Muscle of leg (tissue), 11 donors: ENCODE results near the gene MRTFA. TPM values are rescaled to one million over a fixed set of nuclear protein-coding genes. Genes with fewer than 3 reads are reported as not detected.
"Not testable (repeated sequence)": the region's sequence is repeated elsewhere in the genome, so short reads cannot be mapped to it uniquely, and the experiment has no call there.

Source experiments
- DNase-seq: peaks from one replicate; pipeline ENCODE4 v3.0.0; 2013
- H3K27ac ChIP-seq: one replicate; pipeline ENCODE4 v1.5.1; 2013; ENCODE audit warnings: mild to moderate bottlenecking, low read length, control low read depth
- H3K27me3 ChIP-seq: one replicate; pipeline ENCODE4 v1.6.1; 2013; ENCODE audit warnings: low read length; ENCODE audit not compliant: control insufficient read depth, insufficient read depth
- H3K36me3 ChIP-seq: one replicate; pipeline ENCODE4 v1.6.1; 2013; ENCODE audit warnings: low read length; ENCODE audit not compliant: control insufficient read depth, insufficient read depth
- H3K4me1 ChIP-seq: one replicate; pipeline ENCODE4 v1.6.1; 2013; ENCODE audit warnings: low read length; ENCODE audit not compliant: control insufficient read depth, insufficient read depth
- H3K4me3 ChIP-seq: one replicate; pipeline ENCODE4 v1.5.1; 2013; ENCODE audit warnings: low read length, control low read depth
- H3K9me3 ChIP-seq: replicated peaks from 2 replicates; pipeline ENCODE4 v1.6.1; 2013; ENCODE audit warnings: low read depth, low read length; ENCODE audit not compliant: control insufficient read depth
- WGBS: methylation state at CpG from one replicate; pipeline ENCODE4 v1.1.5; 2013; ENCODE audit warnings: missing lambda C conversion rate; ENCODE audit not compliant: insufficient coverage; 5-methylcytosine and 5-hydroxymethylcytosine counted together
- polyA plus RNA-seq, 8 donors: library from polyadenylated mRNA; unstranded; fragments of 120-200 nt; gene quantifications; one replicate each; pipeline versions ENCODE4 v1.2.1 to v1.2.3, GENCODE V29; 2013; ENCODE audit warnings: inconsistent platforms in 1 of 8, low replicate concordance in 1 of 8; ENCODE audit not compliant: insufficient read length in 8 of 8, insufficient read depth in 1 of 8
- total RNA-seq: library from RNA; stranded (reverse); fragments of 120-200 nt; gene quantifications from one replicate; pipeline ENCODE4 v1.2.4, GENCODE V29; 2013

The MRTFA gene
- total and polyA plus RNA-seq, 9 donors, result 19.0 to 35.7 (median 29.5) TPM

- Histone ChIP-seq H3K4me1 (peaks cover 4% of the 10 kb centered on the region), H3K27me3 (no peaks in the 10 kb centered on the region), H3K27ac (no peak overlapping the region), H3K9me3 (no peaks in the 10 kb centered on the region), H3K36me3 (peaks cover 2% of the 10 kb centered on the region), H3K4me3 (no peak overlapping the region)
- DNase-seq, result no peak
- 100% methylated on average over 1 of the region's 2 CpGs for WGBS
Observed at GRCh38 chr22:40391417-40391816, 245.1 kb downstream of the MRTFA start.

DNA sequence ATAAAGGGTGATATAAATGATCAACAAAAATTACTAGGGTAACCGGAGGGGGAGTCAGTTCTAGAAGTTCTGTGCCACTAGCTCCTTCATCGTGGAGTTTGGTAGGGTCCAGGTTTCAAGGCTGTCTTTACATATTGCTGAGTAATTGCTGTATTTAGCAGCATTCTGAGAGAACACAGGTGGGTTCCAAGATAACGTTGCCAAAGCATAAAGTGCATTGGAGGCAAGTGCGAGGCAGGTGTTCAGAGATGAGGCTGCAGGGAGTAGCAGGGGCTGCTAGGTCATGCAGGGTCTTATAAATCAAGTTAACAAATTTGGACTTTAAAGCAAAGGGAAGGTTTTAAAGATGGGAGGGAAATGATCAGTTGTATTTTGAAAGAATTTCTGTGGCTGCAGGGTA, 248.3 kb downstream of the MRTFA start:
- Histone ChIP-seq H3K9me3 (no peaks in the 10 kb centered on the region), H3K4me1 (peaks cover 4% of the 10 kb centered on the region), H3K27ac (no peak overlapping the region), H3K27me3 (no peaks in the 10 kb centered on the region), H3K36me3 (no peaks in the 10 kb centered on the region), H3K4me3 (no peak overlapping the region)
- WGBS, result 64% methylated on average over 4 of the region's 4 CpGs
- no peak for DNase-seq

GRCh38 chr22:40387746-40388145, 248.8 kb downstream of the MRTFA start:
- Histone ChIP-seq H3K27me3 (no peaks in the 10 kb centered on the region), H3K9me3 (no peaks in the 10 kb centered on the region), H3K36me3 (no peaks in the 10 kb centered on the region), H3K4me3 (no peak overlapping the region), H3K27ac (no peak overlapping the region), H3K4me1 (peaks cover 4% of the 10 kb centered on the region)
- no peak for DNase-seq
- 21% methylated on average over 1 of the region's 5 CpGs for WGBS

GRCh38 chr22:40385036-40385782, 251.3 kb downstream of the MRTFA start:
- H3K4me3 ChIP-seq, result no peak overlapping the region
- 54% methylated on average over 9 of the region's 10 CpGs for WGBS
- DNase-seq, result no peak
- no peaks in the 10 kb centered on the region for H3K9me3 ChIP-seq
- no peak overlapping the region for H3K27ac ChIP-seq
- no peaks in the 10 kb centered on the region for H3K36me3 ChIP-seq
- H3K4me1 ChIP-seq, result peaks cover 4% of the 10 kb centered on the region
- no peaks in the 10 kb centered on the region for H3K27me3 ChIP-seq

GRCh38 chr22:40383905-40384304, 252.6 kb downstream of the MRTFA start:
- Histone ChIP-seq H3K27ac (no peak overlapping the region), H3K27me3 (no peaks in the 10 kb centered on the region), H3K9me3 (no peaks in the 10 kb centered on the region), H3K36me3 (no peaks in the 10 kb centered on the region), H3K4me3 (no peak overlapping the region), H3K4me1 (peaks cover 4% of the 10 kb centered on the region)
- no peak for DNase-seq
- WGBS, result no CpG with 5 or more reads among the region's 3 CpGs

- H3K4me1 ChIP-seq, result peaks cover 4% of the 10 kb centered on the region
- H3K9me3 ChIP-seq, result no peaks in the 10 kb centered on the region
- no peak overlapping the region for H3K4me3 ChIP-seq
- no peak for DNase-seq
- no CpG with 5 or more reads among the region's 3 CpGs for WGBS
- no peak overlapping the region for H3K27ac ChIP-seq
- H3K36me3 ChIP-seq, result no peaks in the 10 kb centered on the region
- H3K27me3 ChIP-seq, result no peaks in the 10 kb centered on the region
Observed at GRCh38 chr22:40381461-40381860, 255.1 kb downstream of the MRTFA start.

DNA sequence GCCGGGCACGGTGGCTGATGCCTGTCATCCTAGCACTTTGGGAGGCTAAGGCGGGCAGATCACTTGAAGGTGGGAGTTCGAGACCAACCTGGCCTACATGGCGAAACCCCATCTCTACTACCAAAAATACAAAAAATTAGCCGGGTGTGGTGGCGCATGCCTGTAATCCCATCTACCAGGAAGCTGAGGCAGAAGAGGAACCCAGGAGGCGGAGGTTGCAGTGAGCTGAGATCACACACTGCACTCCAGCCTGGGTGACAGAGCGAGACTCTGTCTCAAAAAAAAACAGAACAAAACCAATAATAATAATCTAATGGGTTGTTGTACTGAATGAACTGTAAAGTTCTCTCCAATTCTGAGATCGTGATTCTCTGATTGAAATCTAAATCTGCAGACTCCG, 258.1 kb downstream of the MRTFA start:
- WGBS, result 86% methylated on average over 1 of the region's 11 CpGs
- not testable (repeated sequence) for H3K27me3 ChIP-seq, H3K4me1 ChIP-seq, H3K27ac ChIP-seq, H3K4me3 ChIP-seq, DNase-seq, H3K9me3 ChIP-seq, H3K36me3 ChIP-seq

DNA sequence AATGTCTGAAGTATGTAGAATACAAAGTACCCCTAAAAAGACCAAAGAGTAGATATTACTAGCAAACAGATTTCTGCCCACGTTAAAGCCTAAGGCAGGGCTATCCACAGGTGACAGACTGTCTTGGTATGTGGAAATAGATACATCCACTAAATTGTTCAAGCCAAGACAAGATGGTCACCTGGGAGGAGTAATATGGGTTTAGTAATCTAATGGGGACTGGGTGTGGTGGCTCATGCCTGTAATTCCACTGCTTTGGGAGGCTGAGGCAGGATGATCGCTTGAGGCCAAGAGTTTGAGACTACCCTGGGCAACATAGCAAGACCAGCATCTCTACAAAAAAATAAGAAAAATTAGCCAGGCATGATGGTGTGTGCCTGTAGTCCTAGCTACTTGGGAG, 258.6 kb downstream of the MRTFA start:
- no peaks in the 10 kb centered on the region for H3K4me1 ChIP-seq
- no peak for DNase-seq
- WGBS, result no CpG with 5 or more reads among the region's 2 CpGs
- no peaks in the 10 kb centered on the region for H3K27me3 ChIP-seq
- no peak overlapping the region for H3K27ac ChIP-seq
- H3K9me3 ChIP-seq, result no peaks in the 10 kb centered on the region
- H3K36me3 ChIP-seq, result peaks cover 4% of the 10 kb centered on the region
- H3K4me3 ChIP-seq, result no peak overlapping the region

DNA sequence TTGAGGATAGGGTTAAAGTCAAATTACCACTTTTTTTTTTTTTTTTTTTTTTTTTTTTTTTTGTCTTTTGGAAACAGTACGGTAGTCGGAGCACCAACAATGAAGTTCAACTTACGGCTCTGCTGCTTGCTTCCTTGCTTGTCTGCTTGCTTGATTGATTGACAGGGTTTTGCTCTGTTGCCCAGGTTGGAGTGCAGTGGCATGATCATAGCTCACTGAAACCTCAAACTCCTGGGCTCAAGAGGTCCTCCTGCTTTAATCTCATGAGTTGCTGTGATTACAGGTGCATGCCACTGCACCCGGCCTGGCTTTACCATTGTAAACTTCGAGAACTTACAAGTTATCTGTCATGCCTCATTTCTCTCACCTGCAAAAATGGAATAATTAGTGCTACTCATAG, 260.4 kb downstream of the MRTFA start:
- peaks cover 7% of the 10 kb centered on the region for H3K36me3 ChIP-seq
- WGBS, result 76% methylated on average over 2 of the region's 5 CpGs
- no peak for DNase-seq
- no peaks in the 10 kb centered on the region for H3K27me3 ChIP-seq
- peaks cover 4% of the 10 kb centered on the region for H3K4me1 ChIP-seq
- H3K4me3 ChIP-seq, result no peak overlapping the region
- no peaks in the 10 kb centered on the region for H3K9me3 ChIP-seq
- no peak overlapping the region for H3K27ac ChIP-seq

DNA sequence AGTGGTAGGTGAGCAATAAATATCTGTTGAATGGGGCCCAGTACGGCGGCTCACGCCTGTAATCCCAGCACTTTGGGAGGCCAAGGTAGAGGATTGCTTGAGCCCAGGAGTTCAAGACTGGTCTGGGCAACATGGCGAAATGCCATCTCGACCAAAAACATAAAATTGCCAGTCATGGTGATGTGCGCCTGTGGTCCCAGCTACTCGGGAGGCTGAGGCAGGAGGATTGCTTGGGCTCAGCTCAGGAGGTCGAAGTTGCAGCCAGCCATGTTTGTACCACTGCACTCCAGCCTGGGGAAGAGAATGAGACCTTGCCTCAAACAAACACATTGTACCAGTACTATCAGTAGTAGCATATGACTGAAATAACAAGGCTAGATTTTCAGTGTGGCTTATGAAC, 262.0 kb downstream of the MRTFA start:
- Histone ChIP-seq H3K36me3 (peaks cover 10% of the 10 kb centered on the region), H3K4me1 (peaks cover 4% of the 10 kb centered on the region), H3K4me3 (no peak overlapping the region), H3K27me3 (no peaks in the 10 kb centered on the region), H3K9me3 (no peaks in the 10 kb centered on the region), H3K27ac (no peak overlapping the region)
- DNase-seq, result no peak
- 96% methylated on average over 6 of the region's 8 CpGs for WGBS

DNA sequence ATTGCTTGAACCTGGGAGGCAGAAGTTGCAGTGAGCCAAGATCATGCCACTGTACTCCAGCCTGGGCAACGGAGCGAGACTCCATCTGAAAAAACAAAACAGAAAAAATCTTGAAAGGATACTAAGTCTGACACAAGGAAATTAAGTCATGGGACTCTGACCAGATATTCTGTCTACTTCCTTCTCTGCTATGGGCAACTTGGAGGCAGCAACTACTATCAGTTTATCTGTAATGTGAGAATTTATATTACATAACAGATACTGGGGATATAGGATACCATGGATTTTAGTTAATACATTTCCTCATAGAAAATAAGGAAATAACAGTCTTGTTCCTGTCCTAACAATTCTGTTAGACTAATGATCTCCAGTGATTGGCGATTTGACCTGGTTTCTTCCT, 267.7 kb downstream of the MRTFA start:
- 100% methylated on average over 2 of the region's 3 CpGs for WGBS
- no peaks in the 10 kb centered on the region for H3K27me3 ChIP-seq
- no peak overlapping the region for H3K4me3 ChIP-seq
- no peak for DNase-seq
- H3K36me3 ChIP-seq, result peaks cover 38% of the 10 kb centered on the region
- H3K27ac ChIP-seq, result no peak overlapping the region
- H3K4me1 ChIP-seq, result peaks cover 7% of the 10 kb centered on the region
- no peaks in the 10 kb centered on the region for H3K9me3 ChIP-seq
